Stimulated activated CD4-positive, alpha-beta T cell treated with anti-CD3 and anti-CD28 coated beads, Interleukin-15, amount 100 ng/mL, for 24 hours (primary cell): ENCODE results near the gene GAGE13.
"Not testable (repeated sequence)": the region's sequence is repeated elsewhere in the genome, so short reads cannot be mapped to it uniquely, and the experiment has no call there.

ENCODE experiments used
- DNase-seq: peaks from one replicate; pipeline ENCODE4 v3.0.0-alpha.2; 2020

GAGE13 gene

DNA sequence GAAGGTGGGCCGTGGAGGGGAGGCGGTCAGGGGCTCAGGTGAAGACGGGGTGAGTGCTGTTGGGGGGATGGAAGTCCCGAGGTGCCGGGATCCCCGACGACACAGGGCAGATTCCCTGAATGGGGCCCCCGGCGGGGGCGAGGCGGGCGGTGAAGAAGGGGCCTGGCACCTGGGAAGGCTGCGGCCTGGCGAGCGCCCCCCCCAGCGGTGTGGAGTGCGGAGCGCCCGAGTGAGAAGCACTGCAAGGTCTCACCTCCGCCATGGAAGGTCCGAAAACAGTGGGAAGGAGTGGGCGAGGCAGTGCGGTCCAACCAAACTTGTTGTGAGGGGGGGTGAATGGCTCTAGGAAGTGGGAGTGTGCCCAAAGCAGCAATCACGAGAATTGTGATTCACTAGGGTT is 10.1 kb downstream of the GAGE13 start:
- DNase-seq: not testable (repeated sequence)

- not testable (repeated sequence) for DNase-seq
Observed at GRCh38 chrX:49344496-49345175, 13.3 kb downstream of the GAGE13 start.

DNA sequence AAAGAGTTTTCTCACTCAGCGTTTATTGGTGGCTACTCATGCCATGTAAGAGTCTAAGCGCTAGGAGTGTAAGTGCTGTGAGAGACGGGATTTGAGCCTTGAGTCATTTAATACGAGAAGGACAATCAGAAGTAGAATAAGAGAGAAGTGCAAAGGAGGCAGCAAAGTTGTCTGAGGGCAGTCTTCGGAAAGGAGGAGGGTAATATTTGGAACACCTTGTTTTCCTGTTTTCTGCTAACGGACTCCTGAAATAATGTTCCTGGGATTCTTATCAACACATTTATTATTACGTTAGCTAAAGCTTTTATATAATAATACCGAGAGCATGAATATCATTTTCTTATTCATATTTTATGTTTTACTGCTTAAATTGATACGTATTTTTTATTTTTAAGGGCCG is 14.0 kb downstream of the GAGE13 start:
- not testable (repeated sequence) for DNase-seq

GRCh38 chrX:49346150-49346549 is 14.8 kb downstream of the GAGE13 start:
- not testable (repeated sequence) for DNase-seq
